Parathyroid adenoma (tissue), 2 donors: ENCODE measurements around the gene NDUFAF7.

Experiments
- H2AFZ ChIP-seq: fragments of 300-600 bp; sonication (generic); one replicate; pipeline ENCODE4 v1.7.0; 2017; ENCODE audit warnings: antibody characterized with exemption, mild to moderate bottlenecking
- H3K27ac ChIP-seq: fragments of 300-600 bp; sonication (generic); one replicate; pipeline ENCODE4 v1.7.0; 2017
- H3K27me3 ChIP-seq: fragments of 300-600 bp; sonication (generic); one replicate; pipeline ENCODE4 v1.7.0; 2017; ENCODE audit warnings: low read length; ENCODE audit not compliant: control insufficient read depth, insufficient read depth
- H3K36me3 ChIP-seq: fragments of 300-600 bp; sonication (generic); one replicate; pipeline ENCODE4 v1.7.0; 2017; ENCODE audit warnings: low read length; ENCODE audit not compliant: control insufficient read depth, insufficient read depth
- H3K4me1 ChIP-seq: fragments of 300-600 bp; sonication (generic); one replicate; pipeline ENCODE4 v1.7.0; 2017; ENCODE audit warnings: control low read depth
- H3K4me2 ChIP-seq: fragments of 300-600 bp; sonication (generic); one replicate; pipeline ENCODE4 v1.7.0; 2017; ENCODE audit warnings: low read length
- H3K4me3 ChIP-seq: fragments of 300-600 bp; sonication (generic); one replicate; pipeline ENCODE4 v1.7.0; 2017; ENCODE audit warnings: low read depth, low read length
- H3K79me2 ChIP-seq: fragments of 300-600 bp; sonication (generic); one replicate; pipeline ENCODE4 v1.7.0; 2017; ENCODE audit warnings: control low read depth
- H3K9ac ChIP-seq: fragments of 300-600 bp; sonication (generic); one replicate; pipeline ENCODE4 v1.7.0; 2017; ENCODE audit warnings: mild to moderate bottlenecking
- H3K9me3 ChIP-seq: fragments of 300-600 bp; sonication (generic); one replicate; pipeline ENCODE4 v1.7.0; 2017; ENCODE audit warnings: low read length; ENCODE audit not compliant: control insufficient read depth
- TF ChIP-seq, protein P1 (sequence below): fragments of 300-600 bp; sonication (generic); IDR thresholded peaks from one replicate; pipeline ENCODE4 v1.7.0; 2017; ENCODE audit warnings: antibody characterized with exemption, mild to moderate bottlenecking
- donor health status: primary hyperparathyroidism.

Gene NDUFAF7

GRCh38 chr2:37263839-37264238, 32.4 kb downstream of the NDUFAF7 start:
- Histone ChIP-seq H3K9me3 (no peaks in the 10 kb centered on the region), H3K36me3 (no peaks in the 10 kb centered on the region), H2AFZ (no peak overlapping the region), H3K27me3 (no peaks in the 10 kb centered on the region), H3K4me2 (no peak overlapping the region), H3K9ac (no peak overlapping the region), H3K4me3 (no peak overlapping the region), H3K79me2 (no peaks in the 10 kb centered on the region), H3K27ac (no peak overlapping the region), H3K4me1 (peaks cover 4% of the 10 kb centered on the region)
- TF ChIP-seq, protein P1, sequence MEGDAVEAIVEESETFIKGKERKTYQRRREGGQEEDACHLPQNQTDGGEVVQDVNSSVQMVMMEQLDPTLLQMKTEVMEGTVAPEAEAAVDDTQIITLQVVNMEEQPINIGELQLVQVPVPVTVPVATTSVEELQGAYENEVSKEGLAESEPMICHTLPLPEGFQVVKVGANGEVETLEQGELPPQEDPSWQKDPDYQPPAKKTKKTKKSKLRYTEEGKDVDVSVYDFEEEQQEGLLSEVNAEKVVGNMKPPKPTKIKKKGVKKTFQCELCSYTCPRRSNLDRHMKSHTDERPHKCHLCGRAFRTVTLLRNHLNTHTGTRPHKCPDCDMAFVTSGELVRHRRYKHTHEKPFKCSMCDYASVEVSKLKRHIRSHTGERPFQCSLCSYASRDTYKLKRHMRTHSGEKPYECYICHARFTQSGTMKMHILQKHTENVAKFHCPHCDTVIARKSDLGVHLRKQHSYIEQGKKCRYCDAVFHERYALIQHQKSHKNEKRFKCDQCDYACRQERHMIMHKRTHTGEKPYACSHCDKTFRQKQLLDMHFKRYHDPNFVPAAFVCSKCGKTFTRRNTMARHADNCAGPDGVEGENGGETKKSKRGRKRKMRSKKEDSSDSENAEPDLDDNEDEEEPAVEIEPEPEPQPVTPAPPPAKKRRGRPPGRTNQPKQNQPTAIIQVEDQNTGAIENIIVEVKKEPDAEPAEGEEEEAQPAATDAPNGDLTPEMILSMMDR = no peak

- Histone ChIP-seq H3K27me3 (no peaks in the 10 kb centered on the region), H3K4me1 (peaks cover 4% of the 10 kb centered on the region), H3K4me3 (no peak overlapping the region), H3K4me2 (no peak overlapping the region), H3K9ac (no peak overlapping the region), H3K79me2 (no peaks in the 10 kb centered on the region), H3K27ac (no peak overlapping the region), H3K36me3 (no peaks in the 10 kb centered on the region), H3K9me3 (no peaks in the 10 kb centered on the region), H2AFZ (no peak overlapping the region)
- TF ChIP-seq, protein P1 = no peak
Measured at GRCh38 chr2:37267685-37268084, 36.2 kb downstream of the NDUFAF7 start.

DNA sequence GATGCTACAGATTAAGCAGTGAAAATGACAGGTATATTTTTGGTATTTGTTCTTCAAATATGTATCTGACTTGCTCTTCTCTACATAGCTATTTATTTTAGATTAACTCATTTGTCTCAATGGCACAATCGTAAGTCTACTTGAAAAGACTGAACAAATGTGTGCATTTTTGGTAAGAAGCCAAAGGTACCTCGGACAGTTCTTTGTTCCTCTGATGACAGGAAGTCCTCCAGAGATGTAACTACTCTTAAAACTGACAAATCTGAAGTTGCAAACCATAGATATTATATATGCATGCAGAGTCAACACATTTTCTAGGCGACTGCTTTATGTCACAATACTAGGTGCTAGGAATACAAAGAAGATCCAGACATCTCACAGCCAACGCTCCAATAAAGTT, 36.7 kb downstream of the NDUFAF7 start:
- TF ChIP-seq, protein P1 = no peak
- Histone ChIP-seq H2AFZ (no peak overlapping the region), H3K9me3 (no peaks in the 10 kb centered on the region), H3K27me3 (no peaks in the 10 kb centered on the region), H3K27ac (no peak overlapping the region), H3K4me3 (no peak overlapping the region), H3K36me3 (no peaks in the 10 kb centered on the region), H3K4me1 (peaks cover 4% of the 10 kb centered on the region), H3K79me2 (no peaks in the 10 kb centered on the region), H3K9ac (no peak overlapping the region), H3K4me2 (no peak overlapping the region)

- no peaks in the 10 kb centered on the region for H3K79me2 ChIP-seq
- H3K4me1 ChIP-seq = no peaks in the 10 kb centered on the region
- H3K27ac ChIP-seq = no peak overlapping the region
- H3K4me2 ChIP-seq = no peak overlapping the region
- no peaks in the 10 kb centered on the region for H3K36me3 ChIP-seq
- no peaks in the 10 kb centered on the region for H3K9me3 ChIP-seq
- no peak overlapping the region for H2AFZ ChIP-seq
- H3K9ac ChIP-seq = no peak overlapping the region
- H3K4me3 ChIP-seq = no peak overlapping the region
- TF ChIP-seq, protein P1 = no peak
- H3K27me3 ChIP-seq = no peaks in the 10 kb centered on the region
Measured at GRCh38 chr2:37271376-37272067, 40.1 kb downstream of the NDUFAF7 start.

DNA sequence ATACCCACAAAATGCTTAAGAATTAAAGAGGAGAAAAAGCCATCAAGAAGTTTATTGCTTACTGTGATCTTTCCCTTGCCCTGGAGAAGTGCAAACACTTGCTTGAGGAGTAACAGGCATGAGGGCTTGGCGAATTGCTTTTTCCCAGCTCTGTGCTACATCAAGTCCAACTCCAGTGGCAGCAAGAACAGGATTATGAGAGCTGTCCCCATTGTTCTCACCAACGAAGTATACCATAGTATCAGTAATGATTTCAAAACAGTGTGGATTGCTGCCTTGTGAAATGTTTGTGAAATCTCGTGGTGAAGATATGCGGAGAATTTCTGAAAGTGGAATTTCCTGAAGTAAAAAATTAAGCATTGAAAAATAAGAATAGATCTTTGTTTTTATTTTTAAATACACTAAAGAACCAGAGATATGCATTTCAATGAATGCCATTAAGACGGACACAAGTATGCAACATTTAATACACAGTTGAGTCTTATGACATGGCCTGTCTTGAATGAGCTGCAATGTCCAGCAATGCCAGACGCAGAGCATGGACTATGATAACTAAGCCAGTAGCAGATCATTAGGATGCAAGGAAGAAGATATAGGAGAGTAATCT, 43.0 kb downstream of the NDUFAF7 start:
- H3K4me1 ChIP-seq = no peaks in the 10 kb centered on the region
- TF ChIP-seq, protein P1 = no peak
- H3K4me3 ChIP-seq = no peak overlapping the region
- no peak overlapping the region for H3K27ac ChIP-seq
- no peak overlapping the region for H3K4me2 ChIP-seq
- H3K79me2 ChIP-seq = no peaks in the 10 kb centered on the region
- no peaks in the 10 kb centered on the region for H3K27me3 ChIP-seq
- no peak overlapping the region for H3K9ac ChIP-seq
- H2AFZ ChIP-seq = no peak overlapping the region
- H3K9me3 ChIP-seq = no peaks in the 10 kb centered on the region
- no peaks in the 10 kb centered on the region for H3K36me3 ChIP-seq
